Measurements from ENCODE around the gene FAM174B. TPM values are rescaled to one million over a fixed set of nuclear protein-coding genes. Genes with fewer than 3 reads are reported as not detected.

FAM174B gene
- total and polyA plus RNA-seq, 8 donors: 40.8 to 66.3 (median 48.7) TPM

DNA sequence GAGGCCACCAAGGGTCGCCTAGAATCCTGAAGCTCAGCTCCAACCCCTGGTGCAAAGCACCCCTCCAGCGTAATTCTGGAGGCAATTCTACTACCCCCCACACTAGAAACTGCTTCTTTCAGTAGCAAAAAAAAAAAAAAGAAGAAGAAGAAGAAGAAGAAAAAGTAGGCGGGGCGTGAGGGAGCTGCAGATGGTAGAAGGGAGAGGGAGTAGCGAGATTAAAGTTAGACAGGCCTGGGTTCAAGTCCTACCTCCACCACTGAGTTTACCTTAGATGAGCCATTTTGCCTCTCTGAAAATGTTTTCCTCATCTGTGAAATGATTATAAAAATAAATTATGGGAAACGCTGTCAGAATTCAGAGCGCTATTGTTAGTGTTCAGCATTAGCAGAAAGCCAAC is 913 bp downstream of the FAM174B start:
- ATAC-seq (peak; percentile 8), DNase-seq (no peak)
- peaks cover 0 to 24% of the 10 kb centered on the region in 2 donors for H3K4me1 ChIP-seq
- intact Hi-C loops (cut with DNase I): no loop called here
- H3K27me3 ChIP-seq: peaks cover 0 to 39% of the 10 kb centered on the region in 2 donors
- peak overlapping the region; percentile 47 to 51 for H3K4me3 ChIP-seq
- H3K27ac ChIP-seq: peak overlapping the region; percentile 57 to 65
- TF ChIP-seq, protein P1, sequence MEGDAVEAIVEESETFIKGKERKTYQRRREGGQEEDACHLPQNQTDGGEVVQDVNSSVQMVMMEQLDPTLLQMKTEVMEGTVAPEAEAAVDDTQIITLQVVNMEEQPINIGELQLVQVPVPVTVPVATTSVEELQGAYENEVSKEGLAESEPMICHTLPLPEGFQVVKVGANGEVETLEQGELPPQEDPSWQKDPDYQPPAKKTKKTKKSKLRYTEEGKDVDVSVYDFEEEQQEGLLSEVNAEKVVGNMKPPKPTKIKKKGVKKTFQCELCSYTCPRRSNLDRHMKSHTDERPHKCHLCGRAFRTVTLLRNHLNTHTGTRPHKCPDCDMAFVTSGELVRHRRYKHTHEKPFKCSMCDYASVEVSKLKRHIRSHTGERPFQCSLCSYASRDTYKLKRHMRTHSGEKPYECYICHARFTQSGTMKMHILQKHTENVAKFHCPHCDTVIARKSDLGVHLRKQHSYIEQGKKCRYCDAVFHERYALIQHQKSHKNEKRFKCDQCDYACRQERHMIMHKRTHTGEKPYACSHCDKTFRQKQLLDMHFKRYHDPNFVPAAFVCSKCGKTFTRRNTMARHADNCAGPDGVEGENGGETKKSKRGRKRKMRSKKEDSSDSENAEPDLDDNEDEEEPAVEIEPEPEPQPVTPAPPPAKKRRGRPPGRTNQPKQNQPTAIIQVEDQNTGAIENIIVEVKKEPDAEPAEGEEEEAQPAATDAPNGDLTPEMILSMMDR (IDR thresholded peaks at IDR 0.05): no peak
- H3K9me3 ChIP-seq: no peaks in the 10 kb centered on the region
- H3K36me3 ChIP-seq: no peaks in the 10 kb centered on the region

DNA sequence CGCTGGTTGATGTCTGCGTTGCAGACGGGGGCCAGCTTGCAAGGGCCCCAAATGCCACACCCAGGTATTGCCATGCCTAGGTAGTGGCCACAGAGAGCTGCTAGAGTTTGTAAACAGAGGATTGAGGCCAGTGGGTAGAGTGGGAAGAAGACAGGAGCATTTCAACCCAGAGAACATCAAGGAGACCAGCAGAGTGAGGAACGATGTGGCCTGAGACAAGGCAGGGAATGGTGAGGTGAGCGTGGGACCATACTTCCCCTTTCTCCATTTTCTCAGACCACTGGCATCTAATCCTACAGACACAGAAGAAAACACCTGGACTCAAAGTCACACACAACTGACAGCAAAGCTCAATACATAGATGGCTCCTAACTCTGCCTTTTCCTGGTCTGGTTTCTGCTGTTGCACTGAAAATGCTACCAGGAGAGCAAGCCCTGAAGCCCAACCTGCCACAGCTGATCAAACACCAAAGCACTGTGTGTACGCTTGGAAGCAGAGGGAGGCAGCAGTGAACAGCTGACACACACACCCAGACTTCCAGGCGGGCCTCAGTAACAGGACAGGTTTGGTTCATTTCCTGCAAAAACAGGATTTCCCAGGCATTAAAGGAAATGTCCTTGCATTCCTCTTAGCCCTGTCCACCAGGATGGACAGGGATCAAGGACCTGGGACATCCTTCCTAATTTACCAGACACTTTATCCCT is 1.6 kb downstream of the FAM174B start:
- Histone ChIP-seq H3K4me1 (peaks cover 0 to 24% of the 10 kb centered on the region in 2 donors), H3K27ac (peak overlapping the region; percentile 33 to 57)
- peak; percentile 82 for ATAC-seq

DNA sequence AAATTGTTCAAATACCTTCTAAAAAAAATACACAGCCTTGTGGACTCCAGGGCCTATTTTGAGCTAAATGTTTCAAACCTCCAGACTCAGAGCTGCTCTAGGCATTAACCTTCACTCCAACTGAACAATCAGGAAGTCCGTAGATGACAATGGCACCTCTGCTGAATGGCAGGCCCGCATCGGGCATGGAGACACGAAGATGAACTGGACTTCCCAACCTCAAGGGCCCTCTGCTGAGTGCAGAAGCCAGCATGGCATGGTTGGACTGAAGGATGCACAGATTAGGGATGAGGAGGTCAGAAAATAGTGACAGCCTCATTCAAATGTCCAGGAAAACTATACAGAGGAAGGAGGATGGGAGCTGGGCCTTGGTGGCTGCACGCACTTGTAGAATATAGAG is 2.2 kb downstream of the FAM174B start:
- Histone ChIP-seq H3K27ac (no peak overlapping the region), H3K4me3 (peak overlapping the region in 1 of 2 donors; percentile 47)

More for the DNA sequence above, 1.6 kb downstream of the FAM174B start:
- peaks cover 0 to 39% of the 10 kb centered on the region in 2 donors for H3K27me3 ChIP-seq
- peak in 1 of 4 donors; percentile 75 for DNase-seq
- intact Hi-C loops (cut with DNase I): no loop called here
- H3K9me3 ChIP-seq: no peaks in the 10 kb centered on the region
- H3K4me3 ChIP-seq: peak overlapping the region in 1 of 2 donors; percentile 47
- TF ChIP-seq, protein P1 (IDR thresholded peaks at IDR 0.05): no peak
- H3K36me3 ChIP-seq: no peaks in the 10 kb centered on the region

DNA sequence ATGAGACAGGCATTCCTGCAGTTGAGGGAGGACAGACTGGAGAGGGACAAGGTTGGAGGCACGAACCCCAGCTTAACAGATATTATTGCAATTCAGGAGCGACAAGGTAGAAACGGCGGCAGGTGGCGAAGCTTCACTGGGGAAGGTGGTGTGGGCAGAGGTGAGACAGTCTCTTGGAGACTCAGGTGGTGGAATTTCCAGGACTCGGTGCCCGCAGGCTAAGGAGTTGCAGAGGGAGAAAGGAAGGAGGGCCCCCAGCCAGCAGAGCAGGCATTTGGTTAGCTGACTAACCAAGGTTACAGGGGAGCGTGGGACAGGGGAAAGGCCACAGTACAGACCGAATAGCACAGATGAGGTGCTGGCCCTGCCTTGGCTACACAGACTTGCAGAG is 3.0 kb downstream of the FAM174B start:
- no peaks in the 10 kb centered on the region for H3K9me3 ChIP-seq
- intact Hi-C loops (cut with DNase I): no loop called here
- peaks cover 0 to 24% of the 10 kb centered on the region in 2 donors for H3K4me1 ChIP-seq
- DNase-seq: no peak
- H3K36me3 ChIP-seq: no peaks in the 10 kb centered on the region
- TF ChIP-seq, protein P1 (IDR thresholded peaks at IDR 0.05): no peak
- ATAC-seq: no peak
- no peak overlapping the region for H3K4me3 ChIP-seq
- peaks cover 0 to 37% of the 10 kb centered on the region in 2 donors for H3K27me3 ChIP-seq
- H3K27ac ChIP-seq: peak overlapping the region in 1 of 2 donors; percentile 7

More for the DNA sequence above, 2.2 kb downstream of the FAM174B start:
- TF ChIP-seq, protein P1 (IDR thresholded peaks at IDR 0.05): no peak
- Histone ChIP-seq H3K4me1 (peaks cover 0 to 24% of the 10 kb centered on the region in 2 donors), H3K9me3 (no peaks in the 10 kb centered on the region), H3K27me3 (peaks cover 0 to 39% of the 10 kb centered on the region in 2 donors), H3K36me3 (no peaks in the 10 kb centered on the region)
- ATAC-seq (no peak), DNase-seq (no peak)
- intact Hi-C loops (cut with DNase I): no loop called here

DNA sequence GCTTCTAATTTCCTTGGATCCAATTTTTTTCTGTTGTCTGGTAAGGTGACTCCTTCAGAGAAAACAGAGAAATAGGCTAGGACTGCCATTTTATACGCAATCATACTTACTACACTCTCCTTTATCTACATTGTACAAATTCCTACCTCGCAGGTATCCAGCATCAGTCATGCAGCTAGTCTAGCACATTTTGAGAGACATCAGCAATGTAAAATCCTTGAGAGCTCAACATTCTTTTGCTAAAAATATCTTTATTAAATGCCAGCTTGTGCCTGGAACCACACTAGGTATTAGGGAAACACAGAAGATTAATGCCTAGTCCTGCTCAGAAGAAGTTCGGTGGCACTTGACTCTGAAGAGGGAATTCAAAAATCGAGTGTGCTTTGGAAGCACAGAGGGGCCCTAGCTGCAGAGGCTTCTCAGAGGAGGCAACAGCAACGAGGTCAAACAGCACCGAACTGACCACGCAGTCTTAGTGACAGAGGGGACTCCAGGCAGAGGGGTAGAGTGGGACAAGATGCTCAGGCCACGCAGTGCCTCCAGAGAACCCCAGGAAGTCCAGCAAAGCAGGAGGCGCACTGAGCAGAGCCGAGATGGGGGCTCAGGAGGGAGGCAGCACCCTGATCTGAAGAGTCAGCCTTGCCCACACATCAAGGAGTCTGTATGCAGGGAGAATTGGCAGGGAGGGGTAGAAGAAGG is 3.5 kb downstream of the FAM174B start:
- no peaks in the 10 kb centered on the region for H3K36me3 ChIP-seq
- peak overlapping the region in 1 of 2 donors; percentile 7 for H3K27ac ChIP-seq
- no peak overlapping the region for H3K4me3 ChIP-seq
- TF ChIP-seq, protein P1 (IDR thresholded peaks at IDR 0.05): no peak
- peaks cover 0 to 34% of the 10 kb centered on the region in 2 donors for H3K27me3 ChIP-seq
- no peak for ATAC-seq
- no peak for DNase-seq
- intact Hi-C loops (cut with DNase I): no loop called here
- H3K4me1 ChIP-seq: peaks cover 0 to 24% of the 10 kb centered on the region in 2 donors
- H3K9me3 ChIP-seq: no peaks in the 10 kb centered on the region

Measured in left lung (tissue), 10 donors.